ENCODE results near the gene MICU2. TPM values are rescaled to one million over a fixed set of nuclear protein-coding genes. Genes with fewer than 3 reads are reported as not detected.
"Not testable (repeated sequence)": the region's sequence is repeated elsewhere in the genome, so short reads cannot be mapped to it uniquely, and the experiment has no call there.

MICU2 gene
- total RNA-seq, 2 donors from 2014 or later = 56.7 to 90.9 TPM

DNA sequence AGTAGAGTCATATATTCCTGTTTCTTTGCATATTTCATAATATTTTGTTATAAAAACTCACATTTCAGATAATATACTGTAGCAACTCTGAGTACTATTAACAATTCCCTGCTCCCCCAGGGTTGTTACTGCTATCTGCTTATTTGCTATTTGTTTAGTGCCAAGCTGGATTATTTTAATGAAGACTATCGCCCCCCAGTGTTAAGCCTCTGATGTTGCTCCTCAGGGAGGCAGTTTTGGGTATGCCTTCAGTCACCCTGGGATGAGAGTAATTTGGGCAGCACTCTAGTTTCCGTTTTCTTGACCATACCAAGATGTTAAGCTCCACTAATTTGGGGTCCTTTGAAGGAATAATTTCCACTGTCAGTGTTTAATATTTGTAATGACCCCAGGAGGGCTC lies 46.0 kb downstream of the MICU2 start:
- Histone ChIP-seq H3K36me3 (no peaks in the 10 kb centered on the region), H3K4me1 (replicated peaks) (no peaks in the 10 kb centered on the region), H3K27me3 (replicated peaks; ENCODE audit: insufficient read depth) (no peaks in the 10 kb centered on the region), H3K4me3 (no peak overlapping the region), H3K9me3 (no peaks in the 10 kb centered on the region), H3K27ac (no peak overlapping the region)
- TF ChIP-seq POLR2A (IDR thresholded peaks at IDR 0.05) (no peak), POLR2AphosphoS5 (IDR thresholded peaks at IDR 0.05) (no peak)
- TF ChIP-seq, protein P1, sequence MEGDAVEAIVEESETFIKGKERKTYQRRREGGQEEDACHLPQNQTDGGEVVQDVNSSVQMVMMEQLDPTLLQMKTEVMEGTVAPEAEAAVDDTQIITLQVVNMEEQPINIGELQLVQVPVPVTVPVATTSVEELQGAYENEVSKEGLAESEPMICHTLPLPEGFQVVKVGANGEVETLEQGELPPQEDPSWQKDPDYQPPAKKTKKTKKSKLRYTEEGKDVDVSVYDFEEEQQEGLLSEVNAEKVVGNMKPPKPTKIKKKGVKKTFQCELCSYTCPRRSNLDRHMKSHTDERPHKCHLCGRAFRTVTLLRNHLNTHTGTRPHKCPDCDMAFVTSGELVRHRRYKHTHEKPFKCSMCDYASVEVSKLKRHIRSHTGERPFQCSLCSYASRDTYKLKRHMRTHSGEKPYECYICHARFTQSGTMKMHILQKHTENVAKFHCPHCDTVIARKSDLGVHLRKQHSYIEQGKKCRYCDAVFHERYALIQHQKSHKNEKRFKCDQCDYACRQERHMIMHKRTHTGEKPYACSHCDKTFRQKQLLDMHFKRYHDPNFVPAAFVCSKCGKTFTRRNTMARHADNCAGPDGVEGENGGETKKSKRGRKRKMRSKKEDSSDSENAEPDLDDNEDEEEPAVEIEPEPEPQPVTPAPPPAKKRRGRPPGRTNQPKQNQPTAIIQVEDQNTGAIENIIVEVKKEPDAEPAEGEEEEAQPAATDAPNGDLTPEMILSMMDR (IDR thresholded peaks at IDR 0.05) = no peak
- intact Hi-C loops (cut with DNase I) = no loop called here
- 90% methylated on average over 2 of the region's 2 CpGs for WGBS
- no peak for DNase-seq (ENCODE audit: low spot score)

DNA sequence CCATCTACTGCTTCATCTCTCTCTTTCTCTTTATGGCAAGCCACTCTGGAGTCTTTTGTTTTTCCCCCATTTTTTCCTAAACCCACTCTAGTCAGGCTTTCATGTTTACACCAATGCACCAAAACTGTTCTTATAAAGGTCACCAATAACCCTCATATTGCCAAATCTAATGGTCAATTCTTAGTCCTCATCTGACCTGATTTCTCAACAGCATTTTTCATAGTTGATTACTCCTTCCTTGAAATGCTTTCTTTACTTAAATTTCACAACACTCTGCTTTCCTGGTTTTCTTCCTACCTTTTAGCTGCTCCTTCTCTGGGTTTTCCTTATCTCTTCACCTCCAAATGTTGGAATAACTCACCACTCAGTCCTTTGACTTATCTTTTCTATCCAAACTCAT lies 47.9 kb downstream of the MICU2 start:
- H3K4me1 ChIP-seq (replicated peaks) = no peaks in the 10 kb centered on the region
- no peaks in the 10 kb centered on the region for H3K9me3 ChIP-seq
- no peaks in the 10 kb centered on the region for H3K36me3 ChIP-seq
- no peak overlapping the region for H3K27ac ChIP-seq
- intact Hi-C loops (cut with DNase I) = no loop called here
- H3K4me3 ChIP-seq = no peak overlapping the region
- no peaks in the 10 kb centered on the region for H3K27me3 ChIP-seq (replicated peaks; ENCODE audit: insufficient read depth)
- no peak for TF ChIP-seq POLR2AphosphoS5 (IDR thresholded peaks at IDR 0.05)
- TF ChIP-seq, protein P1 (IDR thresholded peaks at IDR 0.05) = no peak
- no peak for DNase-seq (ENCODE audit: low spot score)

DNA sequence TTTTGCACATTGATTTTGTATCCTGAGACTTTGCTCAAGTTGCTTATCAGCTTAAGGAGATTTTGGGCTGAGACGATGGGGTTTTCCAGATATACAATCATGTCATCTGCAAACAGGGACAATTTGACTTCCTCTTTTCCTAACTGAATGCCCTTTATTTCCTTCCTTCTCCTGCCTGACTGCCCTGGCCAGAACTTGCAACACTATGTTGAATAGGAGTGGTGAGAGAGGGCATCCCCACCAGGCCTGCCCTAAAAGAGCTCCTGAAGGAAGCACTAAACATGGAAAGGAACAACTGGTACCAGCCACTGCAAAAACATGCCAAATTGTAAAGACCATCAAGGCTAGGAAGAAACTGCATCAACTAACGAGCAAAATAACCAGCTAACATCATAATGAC lies 50.7 kb downstream of the MICU2 start:
- H3K36me3 ChIP-seq; H3K27ac ChIP-seq; DNase-seq (ENCODE audit: low spot score); H3K27me3 ChIP-seq (replicated peaks; ENCODE audit: insufficient read depth); H3K4me1 ChIP-seq (replicated peaks); intact Hi-C loops (cut with DNase I); H3K9me3 ChIP-seq; H3K4me3 ChIP-seq: not testable (repeated sequence)
- 91% methylated on average over 2 of the region's 2 CpGs for WGBS

DNA sequence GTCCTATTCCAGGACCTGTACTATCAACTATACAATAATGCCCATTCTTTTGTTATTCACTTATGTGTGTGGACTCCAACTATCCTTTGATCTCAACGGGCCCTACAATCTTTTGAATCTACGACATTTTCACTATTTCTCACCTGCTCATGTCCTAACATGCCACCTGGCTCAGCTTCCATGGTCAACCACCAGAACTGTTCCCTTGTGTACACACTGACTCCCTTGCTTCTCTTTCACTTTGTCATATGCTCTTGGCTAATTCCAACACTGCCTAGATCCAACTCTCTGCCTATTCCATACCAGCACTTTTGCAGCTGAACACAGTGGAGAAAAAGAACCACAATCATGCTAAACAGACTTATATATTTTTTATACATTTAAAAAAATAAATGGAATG lies 53.1 kb downstream of the MICU2 start:
- no peaks in the 10 kb centered on the region for H3K27me3 ChIP-seq (replicated peaks; ENCODE audit: insufficient read depth)

DNA sequence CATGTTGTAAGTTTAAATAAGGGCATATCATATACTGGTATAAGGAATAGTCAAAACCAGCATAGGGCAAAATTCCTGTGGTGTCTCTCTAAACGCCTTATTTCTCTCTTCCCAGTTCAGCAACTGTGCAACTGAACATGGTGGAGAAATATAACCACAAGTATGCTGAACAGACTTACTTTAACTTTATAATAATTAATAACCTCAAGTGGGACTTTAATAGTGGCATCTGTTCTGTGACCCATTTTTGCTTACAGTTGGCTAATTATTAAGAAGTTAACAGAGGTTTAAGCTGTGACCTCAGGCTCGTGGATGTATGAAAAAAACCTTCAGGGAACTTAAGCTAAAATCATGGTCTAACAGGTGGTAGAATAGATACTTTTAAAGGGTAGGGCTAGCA lies 54.3 kb downstream of the MICU2 start:
- intact Hi-C loops (cut with DNase I) = no loop called here
- no peaks in the 10 kb centered on the region for H3K4me1 ChIP-seq (replicated peaks)
- H3K4me3 ChIP-seq = no peak overlapping the region
- H3K27ac ChIP-seq = no peak overlapping the region
- no peaks in the 10 kb centered on the region for H3K36me3 ChIP-seq
- TF ChIP-seq POLR2A (IDR thresholded peaks at IDR 0.05) = no peak
- TF ChIP-seq, protein P1 (IDR thresholded peaks at IDR 0.05) = no peak
- TF ChIP-seq POLR2AphosphoS5 (IDR thresholded peaks at IDR 0.05) = no peak
- no peaks in the 10 kb centered on the region for H3K27me3 ChIP-seq (replicated peaks; ENCODE audit: insufficient read depth)
- H3K9me3 ChIP-seq = no peaks in the 10 kb centered on the region
- WGBS = 85% methylated on average over 2 of the region's 2 CpGs
- no peak for DNase-seq (ENCODE audit: low spot score)

More for the DNA sequence above, 53.1 kb downstream of the MICU2 start:
- TF ChIP-seq POLR2A (IDR thresholded peaks at IDR 0.05) = no peak
- intact Hi-C loops (cut with DNase I) = no loop called here
- Histone ChIP-seq H3K9me3 (no peaks in the 10 kb centered on the region), H3K4me1 (replicated peaks) (no peaks in the 10 kb centered on the region), H3K27ac (no peak overlapping the region), H3K4me3 (no peak overlapping the region), H3K36me3 (no peaks in the 10 kb centered on the region)
- WGBS = 50% methylated on average over 2 of the region's 2 CpGs
- DNase-seq (ENCODE audit: low spot score) = no peak

DNA sequence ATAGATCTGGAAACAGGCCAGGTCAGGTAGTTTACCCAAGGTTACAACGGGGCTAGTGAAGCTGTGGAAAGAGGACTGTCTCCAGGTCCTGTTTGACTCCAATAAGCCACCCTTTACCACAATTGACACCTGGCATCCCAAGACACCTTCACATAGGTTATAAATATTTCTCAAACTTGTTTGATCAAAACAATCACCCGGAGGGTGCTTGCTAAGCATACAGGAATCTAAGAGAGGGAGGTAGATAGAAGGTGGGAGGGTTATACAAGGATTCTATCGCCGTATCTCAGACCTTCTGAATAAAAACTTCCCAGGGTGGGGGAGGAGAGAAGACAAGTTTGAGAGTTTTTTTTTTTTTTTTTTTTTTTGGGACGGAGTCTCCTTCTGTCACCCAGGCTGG lies 55.4 kb downstream of the MICU2 start:
- Histone ChIP-seq H3K27me3 (replicated peaks; ENCODE audit: insufficient read depth) (no peaks in the 10 kb centered on the region), H3K36me3 (no peaks in the 10 kb centered on the region), H3K27ac (no peak overlapping the region), H3K4me1 (replicated peaks) (no peaks in the 10 kb centered on the region), H3K9me3 (no peaks in the 10 kb centered on the region), H3K4me3 (no peak overlapping the region)
- intact Hi-C loops (cut with DNase I) = no loop called here
- TF ChIP-seq POLR2A (IDR thresholded peaks at IDR 0.05) = no peak
- TF ChIP-seq, protein P1 (IDR thresholded peaks at IDR 0.05) = no peak
- no peak for TF ChIP-seq POLR2AphosphoS5 (IDR thresholded peaks at IDR 0.05)
- 85% methylated on average over 5 of the region's 5 CpGs for WGBS
- no peak for DNase-seq (ENCODE audit: low spot score)

All from prostate gland (tissue), 2 donors.